ENCODE data around the gene ADD3.

GRCh38 chr10:110048781-110049180, 41.0 kb downstream of the ADD3 start:
- no peak for TF ChIP-seq CTCF (IDR thresholded peaks at IDR 0.05; ENCODE audit: poor library complexity)
- TF ChIP-seq EZH2phosphoT487 (IDR thresholded peaks at IDR 0.05; ENCODE audit: low read depth, severe bottlenecking, unreplicated experiment): no peak

Measured in hepatocyte (in vitro differentiated cells).